Calu3 (cell line): Measurements from ENCODE around the gene C1orf167. TPM values are rescaled to one million over a fixed set of nuclear protein-coding genes. Genes with fewer than 3 reads are reported as not detected.

ENCODE experiments used
- BruUV-seq: library from RNA; stranded (reverse); fragments of 400-500 nt; replicated peaks from 2 replicates; lab custom pipeline; 2021; lab: Mats Ljungman, UMichigan
- CTCF ChIA-PET: fragments of 300-600 bp; sonication (Branson Sonifier 250); formaldehyde crosslinking; loops from one replicate; lab custom pipeline; 2022; ENCODE audit warnings: antibody characterized with exemption; lab: Charles Lee
- DNase-seq: peaks from one replicate; pipeline ENCODE4 v3.0.0; 2022
- H3K27ac Mint-ChIP-seq: one replicate; pipeline ENCODE4 v1.8.0; 2022; ENCODE audit warnings: mixed read lengths; ENCODE audit not compliant: unreplicated experiment
- H3K27me3 Mint-ChIP-seq: one replicate; pipeline ENCODE4 v1.8.0; 2022; ENCODE audit warnings: mixed read lengths; ENCODE audit not compliant: unreplicated experiment
- H3K36me3 Mint-ChIP-seq: one replicate; pipeline ENCODE4 v1.8.0; 2022; ENCODE audit warnings: mild to moderate bottlenecking, moderate library complexity, mixed read lengths; ENCODE audit not compliant: insufficient read depth, unreplicated experiment
- H3K4me1 Mint-ChIP-seq: one replicate; pipeline ENCODE4 v1.8.0; 2022; ENCODE audit warnings: mild to moderate bottlenecking, low read depth, mixed read lengths; ENCODE audit not compliant: unreplicated experiment
- H3K4me3 Mint-ChIP-seq: one replicate; pipeline ENCODE4 v1.8.0; 2022; ENCODE audit warnings: mild to moderate bottlenecking, low read depth, moderate library complexity, mixed read lengths; ENCODE audit not compliant: unreplicated experiment
- H3K9me3 Mint-ChIP-seq: one replicate; pipeline ENCODE4 v1.8.0; 2022; ENCODE audit warnings: low read depth, mixed read lengths; ENCODE audit not compliant: unreplicated experiment
- intact Hi-C: fragments of 100-400 bp; cut with micrococcal nuclease; formaldehyde crosslinking; loops from one replicate; pipeline ENCODE4 v1.10.0; 2022; ENCODE audit not compliant: unreplicated experiment
- total RNA-seq: library from RNA; stranded (reverse); gene quantifications from 2 replicates; pipeline ENCODE4 v1.2.3, GENCODE V29; 2022
- TF ChIP-seq, protein P1 (sequence below): fragments of 200-600 bp; IDR thresholded peaks from one replicate; pipeline ENCODE4 v1.8.0; 2022; ENCODE audit warnings: antibody characterized with exemption; ENCODE audit not compliant: unreplicated experiment

The C1orf167 gene
- total RNA-seq, 1 experiment from 2014 or later, result not detected

GRCh38 chr1:11793819-11794218 is 31.8 kb downstream of the C1orf167 start:
- Mint-ChIP-seq H3K36me3 (peaks cover 27% of the 10 kb centered on the region), H3K4me3 (no peak overlapping the region), H3K9me3 (no peaks in the 10 kb centered on the region), H3K27ac (no peak overlapping the region), H3K27me3 (no peaks in the 10 kb centered on the region), H3K4me1 (peaks cover 21% of the 10 kb centered on the region)
- CTCF ChIA-PET, result no interaction called here
- intact Hi-C loops, result no loop called here
- BruUV-seq, result no TSS peak
- no peak for DNase-seq
- TF ChIP-seq, protein P1, sequence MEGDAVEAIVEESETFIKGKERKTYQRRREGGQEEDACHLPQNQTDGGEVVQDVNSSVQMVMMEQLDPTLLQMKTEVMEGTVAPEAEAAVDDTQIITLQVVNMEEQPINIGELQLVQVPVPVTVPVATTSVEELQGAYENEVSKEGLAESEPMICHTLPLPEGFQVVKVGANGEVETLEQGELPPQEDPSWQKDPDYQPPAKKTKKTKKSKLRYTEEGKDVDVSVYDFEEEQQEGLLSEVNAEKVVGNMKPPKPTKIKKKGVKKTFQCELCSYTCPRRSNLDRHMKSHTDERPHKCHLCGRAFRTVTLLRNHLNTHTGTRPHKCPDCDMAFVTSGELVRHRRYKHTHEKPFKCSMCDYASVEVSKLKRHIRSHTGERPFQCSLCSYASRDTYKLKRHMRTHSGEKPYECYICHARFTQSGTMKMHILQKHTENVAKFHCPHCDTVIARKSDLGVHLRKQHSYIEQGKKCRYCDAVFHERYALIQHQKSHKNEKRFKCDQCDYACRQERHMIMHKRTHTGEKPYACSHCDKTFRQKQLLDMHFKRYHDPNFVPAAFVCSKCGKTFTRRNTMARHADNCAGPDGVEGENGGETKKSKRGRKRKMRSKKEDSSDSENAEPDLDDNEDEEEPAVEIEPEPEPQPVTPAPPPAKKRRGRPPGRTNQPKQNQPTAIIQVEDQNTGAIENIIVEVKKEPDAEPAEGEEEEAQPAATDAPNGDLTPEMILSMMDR, result no peak

DNA sequence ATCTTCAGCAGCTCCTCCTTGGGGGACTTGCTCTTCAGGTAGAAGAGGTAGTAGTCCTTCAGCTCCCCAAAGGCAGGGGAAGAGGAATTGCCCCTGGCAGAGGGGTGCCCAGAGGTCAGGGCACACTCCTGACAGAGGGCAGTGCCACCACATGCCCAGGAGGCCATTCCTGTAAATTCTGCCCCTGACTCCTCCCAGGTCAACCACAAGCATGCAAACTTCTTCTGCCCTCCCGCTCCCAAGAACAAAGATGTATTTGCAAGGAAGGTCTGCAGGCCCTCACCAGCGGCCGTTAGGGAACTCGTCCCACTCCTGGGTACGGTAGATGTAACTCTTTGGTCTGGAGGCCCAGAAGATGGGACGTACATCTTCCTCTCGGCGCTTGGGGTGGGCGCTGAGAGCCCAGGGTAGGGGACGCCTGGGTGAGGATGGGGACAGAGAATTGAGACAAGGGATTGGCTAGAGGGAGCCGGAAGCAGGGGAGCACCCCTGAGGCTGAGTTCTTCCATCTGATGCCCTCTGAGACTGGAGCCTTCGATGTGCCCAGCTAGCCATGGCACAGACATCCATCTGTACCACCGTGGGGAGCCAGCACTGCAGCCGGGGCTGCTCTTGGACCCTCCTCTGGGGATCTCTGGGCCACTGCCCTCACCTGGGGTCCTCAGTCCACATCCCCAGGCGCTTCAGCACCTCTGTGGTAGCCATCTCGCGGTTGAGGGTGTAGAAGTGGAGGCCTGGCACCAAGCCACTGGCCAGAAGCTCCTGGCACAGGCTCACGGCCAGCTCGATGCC is 32.6 kb downstream of the C1orf167 start:
- TF ChIP-seq, protein P1, result no peak
- intact Hi-C loops, result no loop called here
- H3K9me3 Mint-ChIP-seq, result no peaks in the 10 kb centered on the region
- H3K36me3 Mint-ChIP-seq, result peaks cover 27% of the 10 kb centered on the region
- H3K27ac Mint-ChIP-seq, result no peak overlapping the region
- peaks cover 21% of the 10 kb centered on the region for H3K4me1 Mint-ChIP-seq
- DNase-seq, result no peak
- H3K27me3 Mint-ChIP-seq, result no peaks in the 10 kb centered on the region
- BruUV-seq, result no TSS peak
- CTCF ChIA-PET, result no interaction called here
- no peak overlapping the region for H3K4me3 Mint-ChIP-seq

DNA sequence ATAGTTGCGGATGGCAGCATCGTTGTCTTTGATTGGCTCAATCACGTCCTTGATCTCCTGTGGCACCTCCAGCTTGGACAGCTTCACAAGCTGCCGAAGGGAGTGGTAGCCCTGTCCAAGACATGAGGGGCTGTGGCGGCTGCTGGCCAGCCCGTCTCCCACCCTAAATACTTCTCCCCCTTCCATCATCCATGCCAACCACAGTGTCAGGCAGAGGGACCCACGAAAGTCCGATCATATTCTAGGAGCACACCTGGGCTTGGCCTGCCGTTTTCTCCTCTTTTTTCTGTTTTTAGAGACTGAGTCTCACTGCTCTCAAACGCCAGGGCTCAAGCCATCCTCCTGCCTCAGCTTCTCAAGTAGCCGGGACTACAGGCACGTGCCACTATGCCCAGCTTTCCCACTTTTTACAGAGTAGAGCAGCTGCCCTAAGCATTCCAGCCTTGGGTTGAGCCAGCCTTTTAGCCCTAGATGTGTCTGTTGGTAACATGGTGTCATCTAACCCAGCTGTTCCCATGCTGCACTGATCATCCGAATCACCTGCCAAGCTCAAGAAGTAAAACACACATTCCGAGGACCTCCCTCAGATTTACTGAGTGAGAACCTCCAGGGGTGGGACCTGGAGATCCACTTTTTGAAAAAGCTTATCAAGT is 33.4 kb downstream of the C1orf167 start:
- BruUV-seq, result no TSS peak
- TF ChIP-seq, protein P1, result no peak
- intact Hi-C loops, result no loop called here
- Mint-ChIP-seq H3K4me3 (no peak overlapping the region), H3K4me1 (peaks cover 24% of the 10 kb centered on the region), H3K27ac (no peak overlapping the region), H3K9me3 (no peaks in the 10 kb centered on the region), H3K27me3 (no peaks in the 10 kb centered on the region), H3K36me3 (peaks cover 31% of the 10 kb centered on the region)
- no peak for DNase-seq
- CTCF ChIA-PET, result no interaction called here

GRCh38 chr1:11796036-11796828 is 34.2 kb downstream of the C1orf167 start:
- no peaks in the 10 kb centered on the region for H3K9me3 Mint-ChIP-seq
- H3K4me3 Mint-ChIP-seq, result no peak overlapping the region
- H3K27me3 Mint-ChIP-seq, result no peaks in the 10 kb centered on the region
- BruUV-seq, result no TSS peak
- intact Hi-C loops, result no loop called here
- peaks cover 24% of the 10 kb centered on the region for H3K4me1 Mint-ChIP-seq
- TF ChIP-seq, protein P1, result no peak
- no peak overlapping the region for H3K27ac Mint-ChIP-seq
- no peak for DNase-seq
- peaks cover 35% of the 10 kb centered on the region for H3K36me3 Mint-ChIP-seq
- CTCF ChIA-PET, result no interaction called here
